NOMO-1 treated with DMSO at 0.1 percent for 48 hours (cell line): ENCODE results near the gene ERVV-1.
"Not testable (repeated sequence)": the region's sequence is repeated elsewhere in the genome, so short reads cannot be mapped to it uniquely, and the experiment has no call there.

Experiments used
- DNase-seq: peaks from one replicate; lab custom pipeline; 2025; ENCODE audit not compliant: unreplicated experiment; lab: John Stamatoyannopoulos, UW

Gene ERVV-1

DNA sequence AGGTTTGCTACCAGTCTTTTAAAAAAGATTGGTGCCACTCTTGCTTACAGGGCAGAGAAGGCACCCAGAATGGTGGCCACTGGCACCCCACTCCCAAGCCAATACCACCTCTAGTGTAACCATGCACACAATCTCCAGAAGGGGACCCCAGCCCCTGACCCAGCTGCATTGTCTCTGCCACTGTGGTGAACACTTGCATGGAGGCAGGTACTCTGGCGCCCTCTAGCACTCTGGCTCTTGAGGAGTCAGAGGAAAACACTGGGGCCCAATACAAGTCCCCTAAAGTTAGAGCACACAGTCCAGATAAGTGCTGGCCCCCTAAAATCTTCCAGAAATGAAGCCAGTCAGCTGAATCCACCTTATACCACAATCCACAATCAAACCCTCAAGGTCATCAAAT lies 6.0 kb downstream of the ERVV-1 start:
- no peak for DNase-seq

DNA sequence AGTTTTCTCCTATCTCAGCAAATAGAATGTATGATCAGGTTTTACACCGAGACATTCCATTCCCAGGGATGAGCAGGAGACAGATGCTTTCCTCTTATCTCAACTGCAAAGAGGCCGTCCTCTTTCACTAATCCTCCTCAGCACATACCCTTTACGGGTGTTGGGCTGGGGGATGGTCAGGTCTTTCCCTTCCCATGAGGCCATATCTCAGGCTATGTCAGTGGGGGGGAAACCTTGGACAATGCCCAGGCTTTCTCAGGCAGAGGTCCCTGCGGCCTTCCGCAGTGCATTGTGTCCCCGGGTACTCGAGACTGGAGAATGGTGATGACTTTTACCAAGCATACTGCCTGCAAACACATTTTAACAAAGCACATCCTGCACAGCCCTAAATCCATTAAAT lies 14.6 kb downstream of the ERVV-1 start:
- not testable (repeated sequence) for DNase-seq

DNA sequence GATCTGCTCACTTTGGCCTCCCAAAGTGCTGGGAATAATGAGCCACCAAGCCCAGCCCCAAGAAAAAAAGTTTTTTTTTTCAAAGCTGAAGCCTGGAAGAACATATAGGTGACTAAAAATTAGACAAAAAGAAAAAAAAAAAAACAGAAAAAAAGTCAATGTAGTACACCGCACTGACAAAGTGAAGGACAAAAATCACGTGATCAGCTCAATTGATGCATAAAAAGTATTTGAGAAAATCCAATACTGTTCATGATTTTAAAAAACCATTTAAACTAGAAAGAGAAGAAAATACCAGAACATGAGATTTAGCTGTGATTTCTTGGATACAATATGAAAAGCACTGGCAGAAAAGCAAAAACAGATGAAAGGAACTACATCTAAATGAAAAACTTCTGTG lies 20.3 kb downstream of the ERVV-1 start:
- DNase-seq: no peak

DNA sequence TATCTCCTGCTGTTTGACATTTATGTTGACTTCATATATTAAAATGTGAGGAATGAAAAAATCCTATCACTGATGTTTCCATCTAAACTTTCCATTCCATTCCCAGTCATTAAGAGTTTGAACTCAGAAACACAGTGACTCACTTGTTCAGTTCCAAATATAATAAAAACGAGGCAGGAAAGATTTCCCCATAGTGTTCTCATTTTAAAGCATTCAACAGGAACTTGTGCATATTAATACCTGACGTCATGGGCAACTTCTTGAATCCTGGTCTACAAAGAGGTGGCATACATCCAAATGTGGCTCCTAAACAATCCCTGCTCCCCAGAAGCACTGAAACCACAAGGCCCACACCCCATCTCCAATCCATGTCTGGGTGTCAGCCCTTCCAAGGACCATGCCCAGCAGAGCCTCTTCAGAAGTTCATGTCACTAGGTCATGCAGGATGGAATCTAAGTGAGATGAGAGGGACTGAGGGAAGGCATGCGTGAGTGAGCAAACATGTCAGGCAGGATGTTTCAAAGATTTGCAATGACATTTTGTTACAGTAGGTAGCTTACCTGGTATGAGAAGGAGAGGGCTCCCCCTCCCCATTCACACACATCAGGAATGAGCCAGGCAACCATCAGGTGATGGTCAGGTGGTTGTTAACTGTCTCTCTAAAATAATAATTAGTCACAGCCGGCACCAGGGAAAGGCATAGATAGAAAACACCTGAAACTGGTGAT lies 21.4 kb downstream of the ERVV-1 start:
- DNase-seq: no peak

DNA sequence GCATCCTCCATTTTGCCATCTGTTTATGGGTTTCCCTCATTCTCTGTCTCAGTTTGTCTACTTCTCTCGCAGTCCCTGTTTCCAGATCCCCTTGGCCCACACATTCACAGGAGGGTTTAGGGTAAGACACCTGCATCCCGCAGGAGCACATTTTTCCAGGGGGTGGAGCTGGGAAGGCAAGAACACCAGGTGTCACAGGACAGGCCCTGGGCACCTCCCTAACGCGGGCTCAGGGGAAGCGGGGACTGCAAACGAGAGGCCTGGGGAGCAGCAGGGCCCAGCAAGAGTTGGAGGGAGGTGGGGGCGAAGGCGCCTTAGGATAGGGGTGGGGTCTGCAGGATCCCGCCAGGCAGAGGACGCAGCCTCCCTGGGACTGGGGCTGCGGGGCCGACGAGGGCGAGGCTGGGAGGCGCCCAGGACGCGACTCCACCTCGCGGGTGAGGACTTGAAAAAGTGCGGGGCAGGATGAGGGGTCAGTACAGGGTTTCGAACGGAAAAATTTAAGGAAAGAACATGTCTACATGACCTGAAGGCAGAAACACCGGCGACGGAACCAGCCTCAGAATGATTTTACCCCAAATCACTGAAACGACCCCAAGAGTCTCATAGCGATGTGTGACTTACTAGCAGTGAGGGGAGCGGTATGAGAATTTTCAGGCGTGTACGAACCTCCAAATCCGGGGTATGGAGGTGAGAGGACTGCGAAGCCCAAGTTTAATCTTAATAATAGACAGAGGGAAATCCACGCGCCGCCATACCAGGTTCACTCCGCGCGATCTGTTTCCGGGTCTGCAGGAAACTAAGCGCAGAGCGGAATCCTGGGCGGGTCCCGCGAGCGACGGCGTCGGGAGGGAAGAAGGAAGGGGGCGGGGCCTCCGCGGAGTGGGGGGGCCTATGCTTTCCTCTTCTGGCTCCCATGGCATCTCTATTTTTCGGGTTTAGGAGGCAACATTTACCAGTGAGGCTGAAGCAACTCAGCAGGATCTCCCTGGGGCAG lies 23.7 kb downstream of the ERVV-1 start:
- DNase-seq: no peak

DNA sequence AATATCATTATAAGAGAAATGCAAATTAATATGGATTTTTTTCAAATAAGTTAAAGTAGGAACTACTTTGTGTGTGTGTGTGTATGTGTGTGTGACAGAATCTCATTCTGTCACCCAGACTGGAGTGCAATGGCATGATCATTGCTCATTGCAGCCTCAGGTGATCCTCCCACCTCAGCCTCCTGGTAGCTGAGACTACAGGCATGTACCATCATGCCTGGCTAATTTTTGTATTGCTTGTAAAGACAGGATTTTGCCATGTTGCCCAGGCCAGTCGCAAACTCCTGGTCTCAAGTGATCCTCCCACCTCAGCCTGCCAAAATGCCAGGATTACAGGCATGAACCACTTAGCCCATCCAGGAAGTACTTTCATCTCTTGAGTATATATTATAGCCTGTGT lies 27.6 kb downstream of the ERVV-1 start:
- no peak for DNase-seq

DNA sequence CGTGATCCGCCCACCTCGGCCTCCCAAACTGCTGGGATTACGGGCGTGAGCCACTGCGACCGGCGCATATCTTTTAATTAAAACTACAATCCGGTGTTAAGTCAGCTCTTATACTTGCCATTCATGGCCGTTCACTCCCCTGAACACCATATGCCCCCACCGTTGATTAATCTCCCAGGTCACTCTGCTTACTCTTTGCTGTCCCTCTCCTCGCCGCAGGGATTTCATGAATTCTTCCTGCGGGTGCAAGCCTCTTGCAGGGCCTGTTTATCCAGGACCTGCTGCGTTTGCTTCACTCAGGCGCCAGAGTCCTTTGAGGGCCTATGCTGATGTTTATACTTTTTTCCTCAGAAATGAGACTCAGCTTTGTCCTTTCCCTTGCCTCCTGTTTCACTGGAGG lies 31.8 kb downstream of the ERVV-1 start:
- no peak for DNase-seq

DNA sequence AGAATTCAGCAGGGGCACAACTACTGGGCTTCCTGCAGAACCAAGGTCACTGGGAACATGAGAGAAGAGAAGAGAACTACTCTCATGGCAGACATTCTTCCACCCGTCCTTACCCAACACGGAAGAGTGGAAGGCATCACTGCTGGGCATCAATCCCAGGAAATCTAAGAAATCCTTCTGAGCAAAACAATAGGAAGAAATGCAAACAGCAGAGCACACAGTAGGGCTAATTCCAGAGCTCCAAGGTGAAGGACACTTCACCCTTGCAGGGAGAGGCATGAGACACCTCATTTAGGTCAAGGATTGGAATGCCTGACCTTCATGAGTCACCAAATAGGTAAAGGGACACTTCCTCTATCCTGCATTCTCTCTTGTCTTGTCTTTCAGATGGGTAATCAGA lies 33.7 kb downstream of the ERVV-1 start:
- DNase-seq: no peak

DNA sequence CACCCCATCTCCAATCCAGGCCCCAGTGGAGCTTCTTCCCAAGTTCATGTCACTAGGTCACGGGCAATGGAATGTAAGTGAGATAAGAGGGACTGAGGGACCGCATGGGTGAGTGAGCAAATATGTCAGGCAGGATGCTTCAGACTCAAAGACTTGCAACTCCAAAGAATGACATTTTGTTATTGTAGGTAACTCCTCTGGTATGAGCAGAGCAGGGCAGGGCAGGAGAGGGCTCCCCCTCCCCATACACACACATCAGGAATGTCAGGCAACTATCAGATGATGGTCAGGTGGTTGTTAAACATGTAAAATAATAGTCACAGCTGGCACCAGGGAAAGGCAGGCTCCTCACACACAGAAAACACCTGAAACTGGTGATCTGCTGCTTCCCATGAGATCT lies 41.4 kb downstream of the ERVV-1 start:
- no peak for DNase-seq

DNA sequence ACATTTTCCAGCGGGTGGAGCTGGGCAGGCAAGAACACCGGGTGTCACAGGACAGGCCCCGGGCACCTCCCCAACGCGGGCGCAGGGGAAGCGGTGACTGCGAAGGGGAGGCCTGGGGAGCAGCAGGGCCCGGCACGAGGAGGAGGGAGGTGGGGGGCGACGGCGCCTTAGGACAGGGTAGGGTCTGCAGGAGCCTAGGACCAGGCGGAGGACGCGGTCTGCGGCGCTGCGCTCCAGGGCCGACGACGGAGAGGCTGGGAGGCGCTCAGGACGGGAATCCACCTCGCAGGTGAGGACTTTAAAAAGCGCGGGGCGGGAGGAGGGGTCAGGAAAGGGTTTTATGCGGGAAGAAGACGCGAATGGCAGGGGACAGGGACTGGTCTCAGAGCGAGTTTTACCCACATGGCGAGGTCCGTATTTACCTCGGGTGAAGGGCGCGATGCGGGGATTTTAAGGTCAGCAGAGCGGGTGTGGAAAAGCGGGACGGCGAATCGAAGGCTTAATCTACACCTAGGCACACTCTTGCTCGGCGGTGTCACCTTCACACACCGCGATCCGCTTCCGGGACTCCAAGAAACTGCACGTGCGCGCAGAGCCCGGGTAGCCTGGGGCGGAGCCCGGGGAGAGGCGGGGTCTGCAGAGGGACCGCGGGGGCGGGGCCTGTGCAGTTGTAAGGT lies 44.3 kb downstream of the ERVV-1 start:
- no peak for DNase-seq
